Prostate gland (tissue), 2 donors: ENCODE data around the gene PAQR8.

Experiments
- POLR2A ChIP-seq: fragments of 450-650 bp; IDR thresholded peaks from one replicate; pipeline ENCODE4 v1.6.1; 2016; ENCODE audit warnings: antibody characterized with exemption, mild to moderate bottlenecking
- TF ChIP-seq, protein P1 (sequence below), 4 experiments: fragments of 200-600 bp in 2 of 4; fragments of 450-650 bp in 2 of 4; sonication (generic) in 2 of 4; IDR thresholded peaks; 1 replicate in 3 of 4; 2 replicates in 1 of 4; pipeline ENCODE4 v1.5.1; 2016 to 2019; ENCODE audit warnings: antibody characterized with exemption in 4 of 4, mild to moderate bottlenecking in 2 of 4, moderate library complexity in 2 of 4

DNA sequence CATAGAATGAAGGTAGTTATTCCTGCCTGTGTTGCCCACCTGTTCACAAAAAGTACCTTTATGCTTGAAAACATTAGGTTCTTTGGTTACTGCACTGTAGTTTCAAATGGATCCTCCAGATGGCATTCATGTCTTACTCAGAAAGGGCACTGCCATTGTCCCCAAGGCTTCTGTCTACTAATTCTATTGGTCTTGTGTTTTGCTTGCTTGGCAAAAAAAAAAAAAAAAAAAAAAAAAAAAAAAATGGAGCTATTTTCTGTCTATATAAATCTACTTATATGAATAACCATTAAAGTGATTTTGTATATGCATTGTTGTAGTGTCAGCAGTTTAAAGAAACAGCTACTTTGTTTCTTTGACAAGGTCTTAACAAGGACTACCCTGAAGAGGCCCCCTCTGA lies 45.5 kb downstream of the PAQR8 start:
- no peak for TF ChIP-seq POLR2A
- TF ChIP-seq, protein P1, sequence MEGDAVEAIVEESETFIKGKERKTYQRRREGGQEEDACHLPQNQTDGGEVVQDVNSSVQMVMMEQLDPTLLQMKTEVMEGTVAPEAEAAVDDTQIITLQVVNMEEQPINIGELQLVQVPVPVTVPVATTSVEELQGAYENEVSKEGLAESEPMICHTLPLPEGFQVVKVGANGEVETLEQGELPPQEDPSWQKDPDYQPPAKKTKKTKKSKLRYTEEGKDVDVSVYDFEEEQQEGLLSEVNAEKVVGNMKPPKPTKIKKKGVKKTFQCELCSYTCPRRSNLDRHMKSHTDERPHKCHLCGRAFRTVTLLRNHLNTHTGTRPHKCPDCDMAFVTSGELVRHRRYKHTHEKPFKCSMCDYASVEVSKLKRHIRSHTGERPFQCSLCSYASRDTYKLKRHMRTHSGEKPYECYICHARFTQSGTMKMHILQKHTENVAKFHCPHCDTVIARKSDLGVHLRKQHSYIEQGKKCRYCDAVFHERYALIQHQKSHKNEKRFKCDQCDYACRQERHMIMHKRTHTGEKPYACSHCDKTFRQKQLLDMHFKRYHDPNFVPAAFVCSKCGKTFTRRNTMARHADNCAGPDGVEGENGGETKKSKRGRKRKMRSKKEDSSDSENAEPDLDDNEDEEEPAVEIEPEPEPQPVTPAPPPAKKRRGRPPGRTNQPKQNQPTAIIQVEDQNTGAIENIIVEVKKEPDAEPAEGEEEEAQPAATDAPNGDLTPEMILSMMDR (IDR thresholded peaks at IDR 0.05), result peak in 2 of 4 experiments; percentile 48 to 51
